Transverse colon (tissue), 4 donors: Measurements from ENCODE around the gene BFSP2. TPM values are rescaled to one million over a fixed set of nuclear protein-coding genes. Genes with fewer than 3 reads are reported as not detected.
A peak's percentile ranks its signal among the peaks of the same experiment; 100 is the strongest.

ENCODE experiments used
- DNase-seq: peaks from one replicate; pipeline ENCODE4 v3.0.0-alpha.2; 2019
- H3K27ac ChIP-seq, 4 donors: fragments of 200-600 bp; sonication (generic); 2 replicates each; pipeline ENCODE4 v1.5.1; 2016 to 2018; ENCODE audit warnings: inconsistent platforms in 4 of 4
- H3K27me3 ChIP-seq: fragments of 200-600 bp; sonication (generic); 2 replicates; pipeline ENCODE4 v1.5.1; 2017; ENCODE audit warnings: inconsistent platforms
- H3K36me3 ChIP-seq, 4 donors: fragments of 200-600 bp; sonication (generic); 2 replicates each; pipeline ENCODE4 v1.5.1; 2017 to 2019; ENCODE audit warnings: inconsistent platforms in 4 of 4
- H3K4me1 ChIP-seq, 4 donors: fragments of 200-600 bp; sonication (generic); 2 replicates each; pipeline ENCODE4 v1.5.1; 2017 to 2020; ENCODE audit warnings: inconsistent platforms in 4 of 4
- H3K4me3 ChIP-seq, 4 donors: fragments of 200-600 bp; sonication (generic); 1 replicate in 1 of 4; 2 replicates in 3 of 4; pipeline versions ENCODE4 v1.5.1 to v1.6.1; 2017 to 2019; ENCODE audit warnings: inconsistent platforms in 4 of 4
- H3K9me3 ChIP-seq, 2 donors: fragments of 200-600 bp; sonication (generic); 2 replicates each; pipeline ENCODE4 v1.5.1; 2017 to 2019; ENCODE audit warnings: inconsistent platforms in 2 of 2
- CTCF ChIP-seq, 5 experiments: fragments of 200-600 bp in 3 of 5; fragments of 450-650 bp in 2 of 5; sonication (generic) in 3 of 5; IDR thresholded peaks; 1 replicate in 2 of 5; 2 replicates in 3 of 5; pipeline ENCODE4 v1.5.1; 2016 to 2017; ENCODE audit warnings: antibody characterized with exemption in 5 of 5, inconsistent platforms in 3 of 5, mild to moderate bottlenecking in 2 of 5, moderate library complexity in 1 of 5
- EP300 ChIP-seq: sonication (generic); formaldehyde crosslinking; IDR thresholded peaks from one replicate; pipeline ENCODE4 v1.6.1; 2017; ENCODE audit warnings: antibody characterized with exemption, low read depth
- POLR2A ChIP-seq: fragments of 450-650 bp; IDR thresholded peaks from one replicate; pipeline ENCODE4 v1.6.1; 2016; ENCODE audit warnings: antibody characterized with exemption, mild to moderate bottlenecking, moderate library complexity
- POLR2AphosphoS5 ChIP-seq, 3 donors: sonication (generic); formaldehyde crosslinking; IDR thresholded peaks; one replicate each; pipeline ENCODE4 v1.6.1; 2016; ENCODE audit warnings: antibody characterized with exemption in 3 of 3
- whole genome bisulfite sequencing, 2 donors: methylation state at CpG; one replicate each; pipeline ENCODE4 v1.1.5; 2018; ENCODE audit warnings: low coverage in 1 of 2; 5-methylcytosine and 5-hydroxymethylcytosine counted together
- in situ Hi-C, 4 donors: fragments of 200-750 bp; cut with MboI; loops; one replicate each; pipeline versions ENCODE4 v1.15.0 to v1.15.1; 2017; ENCODE audit warnings: low sequenced_read_pairs in 3 of 4, low pct_ligation_motif_present in 1 of 4, low pct_unique_long_range_greater_than_20kb in 1 of 4
- intact Hi-C: fragments of 100-400 bp; cut with DNase I; formaldehyde crosslinking; loops from one replicate; pipeline ENCODE4 v1.15.1; 2023; ENCODE audit warnings: low total_unique reads
- total RNA-seq, 4 donors: library from RNA; depleted of rRNA; stranded (reverse); fragments of >200 nt; gene quantifications; one replicate each; pipeline ENCODE4 v1.1.0, GENCODE V29; 2016

The BFSP2 gene
- total RNA-seq, 4 donors from 2014 or later, result not detected

GRCh38 chr3:133383175-133383574 is 16.7 kb upstream of the BFSP2 start:
- intact Hi-C loops, result no loop called here

GRCh38 chr3:133383741-133384140 is 16.1 kb upstream of the BFSP2 start:
- Histone ChIP-seq H3K36me3 (no peaks in the 10 kb centered on the region), H3K4me3 (no peak overlapping the region), H3K9me3 (no peaks in the 10 kb centered on the region), H3K27ac (no peak overlapping the region), H3K27me3 (no peaks in the 10 kb centered on the region), H3K4me1 (no peaks in the 10 kb centered on the region)
- in situ Hi-C loops, result loop anchor here in 3 of 4 donors (10.0 to 25.0 kb wide), 3 partner anchors 346 to 649 kb away; partner anchors contain the start of gene TMEM108 (in 3 of the 3)
- TF ChIP-seq CTCF (IDR thresholded peaks at IDR 0.05) (no peak), POLR2A (no peak), POLR2AphosphoS5 (IDR thresholded peaks at IDR 0.05) (no peak), EP300 (no peak)
- intact Hi-C loops, result no loop called here
- WGBS, 2 donors, result 86% methylated on average over 5 of the region's 5 CpGs; no CpG with 5 or more reads in 1 of the 2 donors
- DNase-seq, result no peak

More at GRCh38 chr3:133383175-133383574, 16.7 kb upstream of the BFSP2 start:
- 61 to 72% methylated on average over 2 to 3 of the region's 3 CpGs for WGBS, 2 donors
- Histone ChIP-seq H3K27ac (no peak overlapping the region), H3K4me1 (no peaks in the 10 kb centered on the region), H3K27me3 (no peaks in the 10 kb centered on the region), H3K4me3 (no peak overlapping the region), H3K9me3 (no peaks in the 10 kb centered on the region), H3K36me3 (no peaks in the 10 kb centered on the region)
- DNase-seq, result no peak
- TF ChIP-seq EP300, result no peak
- no peak for TF ChIP-seq POLR2A
- no peak for TF ChIP-seq CTCF (IDR thresholded peaks at IDR 0.05)
- no peak for TF ChIP-seq POLR2AphosphoS5 (IDR thresholded peaks at IDR 0.05)
- in situ Hi-C loops, result loop anchor here in 3 of 4 donors (10.0 to 25.0 kb wide), 3 partner anchors 346 to 648 kb away; partner anchors contain the start of gene TMEM108 (in 3 of the 3)

GRCh38 chr3:133384331-133385027 is 15.4 kb upstream of the BFSP2 start:
- H3K4me1 ChIP-seq, result no peaks in the 10 kb centered on the region
- DNase-seq, result peak; percentile 25
- no peak overlapping the region for H3K27ac ChIP-seq
- TF ChIP-seq POLR2A, result no peak
- TF ChIP-seq CTCF (IDR thresholded peaks at IDR 0.05), result peak; percentile 43 to 53 (median 46)
- TF ChIP-seq POLR2AphosphoS5 (IDR thresholded peaks at IDR 0.05), result no peak
- no peak for TF ChIP-seq EP300
- H3K27me3 ChIP-seq, result no peaks in the 10 kb centered on the region
- in situ Hi-C loops (loop anchor here in 3 of 4 donors (10.0 to 25.0 kb wide), 3 partner anchors 347 to 650 kb away; partner anchors contain the start of gene TMEM108 (in 3 of the 3)), intact Hi-C loops (no loop called here)
- H3K9me3 ChIP-seq, result no peaks in the 10 kb centered on the region
- no peaks in the 10 kb centered on the region for H3K36me3 ChIP-seq
- WGBS, 2 donors, result 29% methylated on average over 12 of the region's 13 CpGs; no CpG with 5 or more reads in 1 of the 2 donors
- no peak overlapping the region for H3K4me3 ChIP-seq

GRCh38 chr3:133386876-133387275 is 13.0 kb upstream of the BFSP2 start:
- DNase-seq, result no peak
- in situ Hi-C loops (loop anchor here in 3 of 4 donors (10.0 to 25.0 kb wide), 3 partner anchors 350 to 652 kb away; partner anchors contain the start of gene TMEM108 (in 3 of the 3)), intact Hi-C loops (no loop called here)
- Histone ChIP-seq H3K4me3 (no peak overlapping the region), H3K36me3 (no peaks in the 10 kb centered on the region), H3K27ac (no peak overlapping the region), H3K27me3 (no peaks in the 10 kb centered on the region), H3K4me1 (no peaks in the 10 kb centered on the region), H3K9me3 (no peaks in the 10 kb centered on the region)
- TF ChIP-seq EP300 (no peak), POLR2AphosphoS5 (IDR thresholded peaks at IDR 0.05) (no peak), CTCF (IDR thresholded peaks at IDR 0.05) (no peak), POLR2A (no peak)
